NCI-H69 (cell line): ENCODE results near the gene CCDC81.

ENCODE experiments used
- DNase-seq: peaks from one replicate; lab custom pipeline; 2025; lab: John Stamatoyannopoulos, UW

CCDC81 gene

GRCh38 chr11:86464509-86465221 lies 90.0 kb downstream of the CCDC81 start:
- DNase-seq, result peak; percentile 61

- no peak for DNase-seq
Measured at GRCh38 chr11:86468169-86468568, 93.5 kb downstream of the CCDC81 start.

- DNase-seq, result no peak
Measured at GRCh38 chr11:86469491-86470388, 95.1 kb downstream of the CCDC81 start.
